Stimulated activated CD8-positive, alpha-beta memory T cell treated with anti-CD3 and anti-CD28 coated beads, Interleukin-15, amount 100 ng/mL, for 24 hours (primary cell): Measurements from ENCODE around the gene KRTAP5-9.
"Not testable (repeated sequence)": the region's sequence is repeated elsewhere in the genome, so short reads cannot be mapped to it uniquely, and the experiment has no call there.

ENCODE experiments used
- DNase-seq: peaks from one replicate; pipeline ENCODE4 v3.0.0-alpha.2; 2020; ENCODE audit warnings: low read depth

The KRTAP5-9 gene

GRCh38 chr11:71563406-71563805 lies 15.2 kb downstream of the KRTAP5-9 start:
- DNase-seq, result no peak

DNA sequence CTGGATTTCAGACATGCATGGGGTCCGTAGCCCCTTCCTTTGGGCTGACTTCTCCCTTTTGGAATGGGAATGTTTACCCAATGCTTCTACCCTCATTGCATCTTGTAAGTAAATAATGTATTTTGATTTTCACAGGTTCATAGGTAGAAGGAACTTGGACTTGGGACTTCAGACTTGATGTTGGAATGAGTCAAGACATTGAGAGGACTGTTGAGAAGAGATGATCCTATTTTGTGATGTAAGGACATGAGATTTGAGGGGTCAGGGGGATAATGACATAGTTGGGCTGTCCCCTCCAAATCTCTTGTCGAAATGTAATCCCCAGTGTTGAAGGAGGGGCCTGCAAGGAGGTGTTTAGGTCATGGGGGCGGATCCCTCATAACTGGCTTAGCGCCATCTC lies 16.2 kb downstream of the KRTAP5-9 start:
- DNase-seq, result no peak

DNA sequence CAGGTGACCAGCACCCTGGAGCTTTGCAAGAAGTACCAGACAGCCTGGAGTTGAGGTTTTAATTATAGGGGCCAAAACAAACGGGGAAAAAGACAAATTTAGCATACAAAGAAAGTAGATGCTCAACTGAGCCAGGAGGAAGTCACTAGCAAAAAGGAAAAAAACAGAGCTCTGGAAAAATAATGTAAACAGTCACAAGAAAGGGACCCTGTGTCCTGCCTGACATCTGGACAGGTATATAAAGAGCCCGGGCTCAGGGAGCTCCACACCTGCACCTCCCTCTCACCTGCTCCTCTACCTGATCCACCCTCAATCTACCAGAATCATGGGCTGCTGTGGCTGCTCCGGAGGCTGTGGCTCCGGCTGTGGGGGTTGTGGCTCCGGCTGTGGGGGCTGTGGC lies 17.0 kb downstream of the KRTAP5-9 start, which contains the start of gene KRTAP5-10:
KRTAP5-10 (plus strand) TSS at position 301 of the 400 bp plus-strand sequence; CDS start at position 326, 25 bp downstream.
- DNase-seq, result no peak

GRCh38 chr11:71566081-71566620 lies 17.9 kb downstream of the KRTAP5-9 start:
- no peak for DNase-seq

GRCh38 chr11:71566626-71567599 lies 18.7 kb downstream of the KRTAP5-9 start:
- DNase-seq, result not testable (repeated sequence)

- not testable (repeated sequence) for DNase-seq
Observed at GRCh38 chr11:71567633-71568032, 19.4 kb downstream of the KRTAP5-9 start.

DNA sequence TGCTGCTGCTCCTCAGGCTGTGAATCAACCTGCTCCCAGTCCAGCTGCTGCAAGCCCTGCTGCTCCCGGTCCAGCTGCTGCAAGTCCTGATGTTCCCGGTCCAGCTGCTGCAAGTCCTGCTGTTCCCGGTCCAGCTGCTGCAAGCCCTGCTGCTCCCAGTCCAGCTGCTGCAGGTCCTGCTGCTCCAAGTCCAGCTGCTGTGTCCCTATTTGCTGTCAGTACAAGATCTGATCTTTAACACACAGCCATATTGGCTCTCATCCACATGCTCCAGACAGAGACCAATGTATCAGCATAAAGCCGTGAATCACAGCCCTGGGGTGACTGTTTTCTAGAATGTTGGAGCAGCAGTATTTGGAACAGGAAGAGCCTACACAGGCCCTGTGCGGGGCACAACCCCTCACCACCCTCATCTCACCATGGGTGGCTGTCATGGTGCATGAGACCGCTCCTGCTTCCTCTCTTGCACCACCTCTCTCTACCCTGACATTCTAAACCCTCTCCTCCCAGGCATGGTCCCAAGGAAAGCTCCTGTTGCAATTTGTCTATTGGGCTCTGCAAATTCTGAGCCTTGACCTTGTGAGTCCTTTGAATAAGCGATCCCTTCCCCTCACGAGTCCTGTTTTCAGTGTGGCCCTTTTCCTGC lies 20.6 kb downstream of the KRTAP5-9 start:
- DNase-seq, result no peak

DNA sequence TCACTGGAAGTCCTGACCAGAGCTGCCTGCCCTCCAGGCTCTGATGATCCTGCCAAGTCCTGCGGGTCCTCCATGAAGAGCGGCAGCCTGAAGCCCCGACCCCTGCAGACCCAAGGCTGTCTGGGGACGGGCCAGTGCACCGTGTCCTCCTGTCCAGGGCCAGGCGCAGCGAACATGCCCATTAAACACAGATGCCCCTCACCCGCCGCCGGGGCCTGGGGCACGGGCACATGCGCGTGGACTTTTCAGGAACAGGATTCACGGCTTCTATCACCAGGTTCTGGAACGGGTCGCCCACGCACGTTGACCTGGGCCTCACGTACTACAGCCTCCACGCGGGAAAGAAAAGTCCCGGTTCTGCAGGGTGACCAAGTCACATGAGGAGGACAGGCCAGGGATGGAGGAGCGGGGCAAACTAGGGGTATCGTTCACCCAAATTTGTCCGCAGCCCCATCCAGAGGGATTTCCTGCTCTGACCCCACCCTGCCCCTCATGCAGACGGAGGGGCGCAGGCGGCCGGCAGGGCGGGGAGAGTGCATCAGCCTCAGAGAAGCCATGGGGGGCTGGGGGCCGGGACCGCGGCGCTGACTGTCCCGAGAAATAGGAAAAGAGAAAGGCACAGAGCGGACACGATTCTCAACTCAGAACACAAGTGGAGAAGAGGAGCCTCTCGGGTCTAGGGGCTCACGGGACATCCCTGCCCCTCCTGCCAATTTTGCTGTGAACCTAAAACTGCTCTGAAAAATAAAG lies 23.1 kb downstream of the KRTAP5-9 start:
- DNase-seq, result not testable (repeated sequence)

DNA sequence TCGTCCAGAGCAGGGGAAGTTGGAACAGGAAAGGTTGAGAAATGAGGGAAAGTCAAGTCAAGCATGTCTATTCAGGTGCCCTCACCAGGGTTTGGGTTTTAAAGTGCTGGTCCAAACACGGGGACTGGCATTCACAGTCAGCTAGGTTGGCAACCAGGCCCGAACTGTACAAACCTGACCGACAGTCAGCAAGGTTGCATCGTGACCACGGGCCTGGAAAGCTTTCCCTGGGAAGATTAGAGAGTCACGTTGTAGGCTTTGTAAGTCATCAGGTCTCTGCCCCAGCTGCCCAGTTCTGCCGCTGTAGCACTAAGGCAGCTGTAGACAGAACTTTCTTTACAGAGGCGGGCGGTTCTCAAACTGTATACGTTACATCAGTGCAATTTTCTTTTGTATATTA lies 24.6 kb downstream of the KRTAP5-9 start:
- DNase-seq, result no peak

DNA sequence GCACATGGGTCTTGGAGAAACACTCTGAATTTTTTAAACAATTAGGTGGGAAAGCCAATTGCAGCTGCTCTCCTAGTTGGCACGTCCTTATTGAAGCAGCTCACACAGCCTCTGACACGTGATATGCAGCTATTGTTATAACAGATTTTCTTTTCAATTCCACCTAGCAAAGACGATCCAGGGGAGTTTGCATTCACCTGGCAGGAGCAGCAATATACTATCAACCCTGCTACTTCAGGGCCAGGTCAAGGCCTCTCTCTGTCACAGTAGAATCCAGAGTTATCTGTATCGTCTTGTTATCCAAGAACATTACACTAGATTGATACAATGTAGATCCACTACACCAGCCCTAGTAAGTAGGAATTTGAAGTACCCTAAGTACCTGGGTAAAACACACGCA lies 26.2 kb downstream of the KRTAP5-9 start:
- DNase-seq, result no peak

DNA sequence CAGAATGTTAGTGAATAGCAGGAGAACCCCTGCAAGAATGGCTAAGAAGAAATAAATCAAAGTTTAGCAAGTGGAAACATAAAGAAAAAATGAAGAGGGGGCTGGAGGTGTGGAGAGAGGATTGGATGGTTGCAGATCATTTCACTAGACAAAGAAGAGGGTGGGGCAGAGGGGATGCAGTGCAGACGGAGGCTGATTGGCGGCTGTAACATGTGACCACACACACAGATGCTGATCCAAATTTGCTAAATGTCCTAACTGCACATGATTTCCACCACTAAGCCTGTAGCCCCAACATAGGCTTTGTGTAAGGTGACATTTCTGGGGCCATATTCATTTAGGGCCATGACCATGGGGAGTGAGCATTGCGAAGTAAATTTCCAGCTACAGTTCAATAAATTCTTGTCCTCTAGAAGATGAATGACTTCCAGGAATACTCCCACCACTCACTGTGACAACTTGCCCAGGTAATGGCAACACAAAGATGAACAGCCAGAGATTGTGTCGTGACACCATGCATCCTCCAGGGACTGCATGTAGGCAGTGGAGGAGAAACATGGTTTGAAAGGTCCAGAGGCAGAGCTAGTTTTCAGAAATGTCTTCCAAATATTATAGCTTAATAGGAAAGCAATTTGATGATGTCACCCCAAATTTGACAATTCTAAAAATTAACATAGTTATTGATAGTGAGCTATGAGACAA lies 27.7 kb downstream of the KRTAP5-9 start:
- no peak for DNase-seq

- not testable (repeated sequence) for DNase-seq
Observed at GRCh38 chr11:71576688-71577465, 28.7 kb downstream of the KRTAP5-9 start.

DNA sequence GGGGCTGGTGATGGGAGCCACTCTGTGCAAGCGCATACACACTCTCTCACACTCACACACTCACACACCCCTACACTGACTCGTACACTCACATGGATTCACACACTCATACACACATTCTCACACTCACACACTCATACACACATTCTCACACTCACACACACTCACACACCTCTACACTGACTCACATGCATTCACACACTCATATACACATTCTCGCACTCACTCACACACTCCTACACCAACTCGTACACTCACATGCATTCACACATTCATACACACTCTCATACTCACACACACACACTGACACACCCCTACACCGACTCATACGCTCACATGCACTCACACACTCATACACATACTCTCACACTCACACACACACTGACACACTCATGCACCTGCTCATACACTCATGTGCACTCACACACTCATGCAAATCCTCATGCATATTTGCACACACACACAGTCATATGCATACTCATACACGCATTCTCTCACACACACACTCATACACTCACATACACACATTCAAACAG lies 29.3 kb downstream of the KRTAP5-9 start:
- DNase-seq, result no peak

DNA sequence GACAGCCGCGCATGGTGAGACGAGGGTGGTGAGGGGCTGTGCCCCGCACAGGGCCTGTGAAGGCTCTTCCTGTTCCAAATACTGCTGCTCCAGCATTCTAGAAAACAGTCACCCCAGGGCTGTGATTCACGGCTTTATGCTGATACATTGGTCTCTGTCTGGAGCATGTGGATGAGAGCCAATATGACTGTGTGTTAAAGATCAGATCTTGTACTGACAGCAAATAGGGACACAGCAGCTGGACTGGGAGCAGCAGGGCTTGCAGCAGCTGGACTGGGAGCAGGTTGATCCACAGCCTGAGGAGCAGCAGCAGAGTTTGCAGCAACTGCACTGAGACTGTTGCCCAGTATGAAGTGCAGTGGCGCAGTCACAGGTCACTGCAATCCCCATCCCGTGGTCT lies 31.3 kb downstream of the KRTAP5-9 start:
- DNase-seq, result not testable (repeated sequence)

GRCh38 chr11:71580057-71581003 lies 32.1 kb downstream of the KRTAP5-9 start:
- no peak for DNase-seq

GRCh38 chr11:71581826-71582225 lies 33.6 kb downstream of the KRTAP5-9 start:
- DNase-seq, result no peak

- no peak for DNase-seq
Observed at GRCh38 chr11:71582309-71582895, 34.2 kb downstream of the KRTAP5-9 start, which contains the start of gene KRTAP5-11. TSS of gene KRTAP5-11 (minus strand) at chr11:71582875. CDS start at chr11:71582837, 38 bp downstream.

DNA sequence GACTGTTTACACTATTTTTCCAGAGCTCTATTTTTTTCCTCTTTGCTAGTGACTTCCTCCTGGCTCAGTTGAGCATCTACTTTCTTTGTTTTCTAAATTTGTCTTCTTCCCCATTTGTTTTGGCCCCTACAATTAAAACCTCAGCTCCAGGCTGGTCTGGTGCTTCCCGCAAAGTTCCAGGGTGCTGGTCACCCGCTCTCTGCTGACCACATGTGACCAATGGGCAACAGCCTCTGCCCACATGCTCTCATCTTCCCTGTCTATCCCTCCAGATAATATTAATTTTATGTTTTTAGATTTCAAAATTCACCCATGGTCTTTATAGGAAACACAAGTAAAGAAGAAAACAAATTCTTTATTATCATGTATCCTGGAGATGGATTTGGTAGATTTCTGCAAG lies 34.7 kb downstream of the KRTAP5-9 start:
- not testable (repeated sequence) for DNase-seq

- not testable (repeated sequence) for DNase-seq
Observed at GRCh38 chr11:71585673-71586072, 37.5 kb downstream of the KRTAP5-9 start.
